ENCODE data around the gene RIPPLY3.
A peak's percentile ranks its signal among the peaks of the same experiment; 100 is the strongest.

RIPPLY3 gene, protein sequence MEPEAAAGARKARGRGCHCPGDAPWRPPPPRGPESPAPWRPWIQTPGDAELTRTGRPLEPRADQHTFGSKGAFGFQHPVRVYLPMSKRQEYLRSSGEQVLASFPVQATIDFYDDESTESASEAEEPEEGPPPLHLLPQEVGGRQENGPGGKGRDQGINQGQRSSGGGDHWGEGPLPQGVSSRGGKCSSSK

GRCh38 chr21:37006486-37007291 lies at the start of gene RIPPLY3:
Gene RIPPLY3 (plus strand): TSS chr21:37006702. CDS start chr21:37006773, 71 bp downstream.
- DNase-seq (ENCODE audit: low read depth) = peak; percentile 5

DNA sequence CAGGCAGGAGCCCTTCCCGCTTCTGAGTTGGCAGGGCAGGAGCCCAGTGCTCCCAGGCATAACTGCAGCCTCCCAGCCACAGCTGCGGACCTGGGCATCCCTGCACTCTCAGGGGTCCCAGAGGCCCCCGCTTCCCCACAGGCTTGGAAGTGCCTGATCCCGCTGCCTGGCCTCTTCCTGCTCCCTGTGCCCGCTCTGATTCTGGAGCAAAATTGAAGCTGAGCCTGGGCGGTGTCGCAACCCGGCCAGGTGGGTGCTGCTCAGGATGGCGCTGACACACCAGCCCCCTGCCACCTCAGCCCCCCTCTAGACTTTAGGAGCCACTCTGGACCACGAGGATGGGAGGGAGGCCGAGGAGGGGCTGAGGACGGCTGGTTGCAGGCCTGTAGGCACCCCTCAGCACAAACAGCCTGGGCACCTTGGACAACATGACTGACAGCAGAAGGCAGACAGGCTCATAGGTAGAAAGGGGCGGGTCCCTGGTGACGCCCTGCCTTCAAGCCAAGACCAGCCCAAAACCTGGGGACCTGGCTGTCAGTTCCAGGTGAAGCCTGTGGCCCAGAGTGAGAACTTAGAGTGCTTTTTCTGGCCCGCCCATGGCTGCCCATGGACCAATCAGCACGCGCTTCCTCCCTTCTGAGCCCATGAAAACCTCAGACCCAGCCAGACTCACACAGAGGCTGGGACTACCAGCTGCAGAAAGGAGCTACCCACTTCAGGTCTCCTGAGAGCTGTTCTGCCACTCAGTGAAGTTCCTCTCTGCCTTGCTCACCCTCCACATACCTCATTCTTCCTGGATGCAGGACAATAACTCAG lies 47.3 kb upstream of the RIPPLY3 start:
- no peak for DNase-seq (ENCODE audit: low read depth)

DNA sequence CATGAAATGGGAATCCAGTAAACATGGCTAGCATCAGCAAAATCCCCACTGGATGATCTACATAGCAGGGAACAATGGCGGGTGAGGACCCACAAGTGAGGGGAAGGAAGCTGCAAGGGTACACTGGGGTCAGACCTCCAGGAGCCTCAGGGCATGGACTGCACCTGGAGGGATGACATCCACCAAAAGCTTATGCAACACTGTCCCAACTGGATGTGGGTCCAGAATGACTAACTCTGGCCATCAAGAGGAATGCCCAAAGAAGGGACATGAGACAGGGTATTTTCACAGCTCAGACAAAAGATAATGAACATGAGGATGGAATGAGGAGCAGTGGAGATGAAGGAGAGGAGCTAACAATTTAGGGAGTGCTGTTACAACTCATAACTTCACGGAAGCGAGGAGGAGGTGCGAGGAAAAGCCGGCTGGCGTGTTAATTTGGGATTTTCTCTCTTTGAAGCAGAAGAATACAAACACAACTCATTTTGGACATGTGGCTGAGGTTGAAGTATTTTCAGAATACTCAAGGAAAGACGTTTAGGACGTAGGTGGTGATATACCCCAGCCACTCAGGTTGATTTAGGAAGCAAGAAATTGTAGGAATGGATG lies 45.7 kb upstream of the RIPPLY3 start:
- DNase-seq (ENCODE audit: low read depth) = no peak

DNA sequence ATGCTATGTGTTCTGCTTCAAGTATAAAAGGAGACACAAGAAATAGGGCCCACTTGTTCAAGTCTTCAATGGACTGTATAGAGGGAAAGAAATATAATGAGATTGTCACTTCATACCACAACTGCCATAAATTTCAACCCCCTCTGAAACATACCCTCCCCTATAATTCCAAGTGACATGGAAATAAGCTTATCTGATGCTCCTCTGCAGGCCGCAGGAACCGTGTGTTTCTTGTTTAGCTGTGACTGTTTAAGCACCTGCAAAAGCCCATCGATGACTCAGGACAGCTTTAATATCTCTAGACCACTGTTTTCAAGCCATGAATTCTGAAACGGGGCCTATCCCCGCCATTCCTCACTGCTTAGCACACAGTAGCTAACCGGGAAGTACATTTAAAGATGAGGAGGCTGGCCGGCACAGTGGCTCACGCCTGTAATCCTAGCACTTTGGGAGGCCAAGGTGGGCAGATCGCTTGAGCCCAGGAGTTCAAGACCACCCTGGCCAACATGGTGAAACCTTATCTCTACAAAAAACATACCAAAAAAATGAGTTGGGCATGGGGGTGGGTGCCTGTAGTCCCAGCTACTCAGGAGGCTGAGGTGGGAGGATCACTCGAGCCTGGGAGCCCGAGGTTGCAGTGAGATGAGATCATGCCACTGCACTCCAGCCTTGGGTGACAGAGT lies 44.3 kb upstream of the RIPPLY3 start:
- DNase-seq (ENCODE audit: low read depth) = no peak

GRCh38 chr21:36964398-36964797 lies 42.1 kb upstream of the RIPPLY3 start:
- DNase-seq (ENCODE audit: low read depth) = no peak

- no peak for DNase-seq (ENCODE audit: low read depth)
Observed at GRCh38 chr21:36964827-36965719, 41.4 kb upstream of the RIPPLY3 start.

- DNase-seq (ENCODE audit: low read depth) = no peak
Observed at GRCh38 chr21:36965720-36966065, 40.8 kb upstream of the RIPPLY3 start.

DNA sequence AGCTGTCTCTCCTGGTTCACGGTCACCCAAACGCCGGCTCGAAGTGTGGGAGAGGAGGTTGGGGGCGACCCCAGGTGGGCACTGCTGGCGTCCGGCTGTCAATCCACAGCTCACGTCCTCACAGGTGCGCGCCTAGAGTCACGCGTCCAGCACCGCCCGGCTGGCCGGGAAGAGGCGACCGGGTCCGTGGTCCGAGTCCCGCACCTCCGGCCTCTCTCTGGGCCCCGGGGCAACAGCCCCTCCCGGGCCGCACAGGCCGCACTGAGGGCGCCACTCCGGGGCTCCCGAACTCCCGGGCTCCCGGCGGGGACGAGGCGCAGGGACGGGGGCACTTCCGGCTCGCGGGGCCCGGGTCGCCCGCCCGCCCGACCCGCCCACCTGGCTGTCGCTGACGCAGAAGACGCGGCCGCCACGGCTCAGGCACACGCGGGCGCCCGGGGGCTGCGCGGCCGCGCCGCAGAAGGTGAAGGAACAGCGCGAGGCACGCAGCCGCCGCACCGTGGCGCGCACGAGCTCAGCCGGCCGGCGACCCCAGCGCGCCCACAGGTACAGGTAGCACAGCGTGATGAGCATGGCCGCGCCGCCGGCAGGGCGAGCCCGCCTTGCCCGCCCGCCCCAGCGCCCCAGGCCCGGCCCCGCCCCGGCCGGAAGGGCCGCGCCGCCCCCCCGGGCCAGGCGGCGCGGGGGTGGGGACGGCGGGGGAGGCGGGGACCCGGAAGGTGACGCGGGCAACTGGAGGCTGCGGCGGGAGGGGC lies 40.3 kb upstream of the RIPPLY3 start, which contains the start of gene HLCS:
TSS of gene HLCS (minus strand) at position 604 of the 755 bp plus-strand sequence. CDS start at position 573, 31 bp downstream.
- DNase-seq (ENCODE audit: low read depth) = peak; percentile 71

DNA sequence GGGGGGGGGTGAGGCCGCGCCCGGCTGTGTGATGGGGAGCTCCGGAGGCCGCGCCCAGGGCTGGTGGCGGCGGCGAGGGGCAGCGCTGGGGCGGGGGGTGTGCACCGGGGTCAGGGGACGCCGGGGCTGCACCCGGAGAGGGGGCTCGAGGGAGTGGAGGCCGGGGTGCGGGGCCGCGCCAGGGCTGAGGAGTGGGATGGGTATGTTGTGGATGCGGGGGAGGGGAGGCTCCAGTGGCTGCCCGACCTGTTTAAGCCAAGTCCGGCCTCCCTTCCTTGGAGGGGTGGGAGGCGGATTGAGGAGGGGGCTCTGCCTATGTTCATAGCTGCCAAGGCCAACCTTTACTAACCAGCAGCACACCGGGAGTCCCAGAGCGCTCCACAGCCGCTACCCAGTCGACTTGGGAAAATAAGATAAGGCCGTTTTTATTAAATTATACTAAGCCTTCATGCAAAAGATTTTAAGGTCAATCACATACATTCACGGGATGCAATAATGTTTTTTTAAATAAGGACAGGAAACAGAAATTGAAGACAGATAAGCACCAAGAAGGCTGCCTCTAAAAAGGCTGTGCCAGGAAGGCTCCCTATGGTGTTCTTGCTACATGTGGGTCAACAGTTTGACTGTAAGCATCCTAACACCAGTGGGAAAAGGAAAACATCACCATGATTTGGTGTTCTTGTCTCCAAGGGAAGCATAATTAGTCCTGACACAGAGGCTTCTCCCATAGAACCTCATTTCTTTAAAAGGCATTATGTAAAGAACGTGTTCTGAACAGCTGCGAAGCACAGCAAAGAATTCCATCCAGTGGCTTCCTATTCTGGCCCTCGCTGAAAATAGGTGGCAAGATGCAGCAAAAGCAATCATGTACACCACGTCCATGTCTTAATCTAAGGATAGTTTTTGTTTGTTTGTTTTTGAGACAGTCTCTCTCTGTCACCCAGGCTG lies 39.4 kb upstream of the RIPPLY3 start:
- DNase-seq (ENCODE audit: low read depth) = peak; percentile 12

- no peak for DNase-seq (ENCODE audit: low read depth)
Observed at GRCh38 chr21:36968414-36968813, 38.1 kb upstream of the RIPPLY3 start.

- DNase-seq (ENCODE audit: low read depth) = no peak
Observed at GRCh38 chr21:36968976-36969375, 37.5 kb upstream of the RIPPLY3 start.

DNA sequence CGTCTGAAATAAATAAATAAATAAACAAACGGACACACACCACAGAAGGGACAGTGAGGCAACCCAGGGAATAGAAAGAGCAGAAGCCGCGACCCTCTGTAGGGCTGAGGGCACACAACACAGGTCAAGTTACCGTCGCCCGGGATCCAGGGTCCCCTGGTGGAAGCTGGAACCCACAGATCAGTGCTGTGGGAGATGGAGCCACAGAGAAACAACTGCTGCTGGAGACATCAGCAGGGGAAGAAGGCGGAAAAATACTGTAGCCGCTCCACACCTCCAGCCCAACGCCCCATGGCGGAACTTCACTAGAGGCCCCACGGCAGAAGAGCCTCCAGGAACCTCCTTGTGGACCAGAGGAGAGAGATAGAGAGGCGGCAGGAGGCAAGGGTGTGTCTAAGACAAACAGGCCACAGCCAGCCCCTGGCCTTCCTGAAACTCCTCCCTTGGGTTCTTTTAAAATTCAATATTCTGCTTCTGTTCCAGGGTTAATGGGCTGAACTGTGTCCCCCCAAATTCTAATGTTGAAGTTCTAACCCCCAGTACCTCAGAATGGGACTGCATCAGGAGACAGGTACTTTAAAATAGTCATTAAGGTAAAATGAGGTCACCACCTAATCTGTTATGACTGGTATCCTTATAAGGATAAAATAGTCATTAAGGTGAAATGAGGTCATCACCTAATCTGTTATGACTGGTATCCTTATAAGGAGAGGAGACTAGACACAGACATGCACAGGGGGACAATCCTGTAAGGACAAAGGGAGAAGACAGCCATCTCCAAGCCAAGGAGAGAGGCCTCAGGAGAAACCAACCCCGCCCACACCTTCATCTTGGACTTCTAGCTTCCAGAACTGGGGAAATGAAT lies 32.3 kb upstream of the RIPPLY3 start:
- no peak for DNase-seq (ENCODE audit: low read depth)

DNA sequence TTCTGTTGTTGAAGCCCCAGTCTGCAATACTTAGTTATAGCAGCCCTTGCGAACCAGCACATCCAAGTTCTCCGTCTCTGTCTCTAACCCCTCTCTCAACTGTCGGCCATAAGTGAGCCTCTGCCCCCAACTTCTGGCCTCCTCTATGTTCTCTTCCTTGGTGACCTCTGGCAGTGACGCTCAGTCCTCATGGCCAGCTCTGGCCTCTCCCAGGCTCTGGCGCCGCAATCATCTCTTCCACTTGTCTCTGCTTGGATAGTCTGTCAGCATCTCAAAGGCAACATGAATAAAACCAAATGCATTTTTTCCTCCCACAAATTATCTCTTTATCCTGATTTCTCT lies 31.7 kb upstream of the RIPPLY3 start:
- DNase-seq (ENCODE audit: low read depth) = no peak

DNA sequence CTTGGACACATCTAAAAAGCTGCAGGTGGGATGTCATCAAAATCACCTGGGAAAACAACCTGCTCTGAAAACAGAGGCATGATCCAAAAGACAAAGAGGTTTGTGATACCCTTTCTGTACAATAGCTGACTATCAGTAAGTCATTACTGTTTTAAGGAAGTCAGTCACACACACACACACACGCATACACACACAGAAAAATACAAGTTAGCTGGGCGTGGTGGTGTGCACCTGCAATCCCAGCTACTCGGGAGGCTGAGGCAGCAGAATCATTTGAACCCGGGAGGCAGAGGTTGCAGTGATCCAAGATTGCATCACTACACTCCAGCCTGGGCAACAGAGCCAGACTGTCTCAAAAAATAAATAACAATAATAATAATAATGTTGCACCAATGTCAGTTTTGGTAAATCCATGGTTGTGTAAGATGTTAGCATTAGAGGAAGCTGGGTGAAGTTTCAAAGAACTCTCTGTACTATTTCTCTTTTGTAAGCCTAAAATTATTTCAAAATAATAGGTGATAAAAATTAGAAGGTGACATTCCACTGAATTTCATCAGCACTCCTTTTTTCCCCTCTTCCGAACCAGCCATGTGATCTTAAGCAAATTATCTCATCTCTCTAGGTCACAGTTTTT lies 30.2 kb upstream of the RIPPLY3 start:
- DNase-seq (ENCODE audit: low read depth) = no peak

DNA sequence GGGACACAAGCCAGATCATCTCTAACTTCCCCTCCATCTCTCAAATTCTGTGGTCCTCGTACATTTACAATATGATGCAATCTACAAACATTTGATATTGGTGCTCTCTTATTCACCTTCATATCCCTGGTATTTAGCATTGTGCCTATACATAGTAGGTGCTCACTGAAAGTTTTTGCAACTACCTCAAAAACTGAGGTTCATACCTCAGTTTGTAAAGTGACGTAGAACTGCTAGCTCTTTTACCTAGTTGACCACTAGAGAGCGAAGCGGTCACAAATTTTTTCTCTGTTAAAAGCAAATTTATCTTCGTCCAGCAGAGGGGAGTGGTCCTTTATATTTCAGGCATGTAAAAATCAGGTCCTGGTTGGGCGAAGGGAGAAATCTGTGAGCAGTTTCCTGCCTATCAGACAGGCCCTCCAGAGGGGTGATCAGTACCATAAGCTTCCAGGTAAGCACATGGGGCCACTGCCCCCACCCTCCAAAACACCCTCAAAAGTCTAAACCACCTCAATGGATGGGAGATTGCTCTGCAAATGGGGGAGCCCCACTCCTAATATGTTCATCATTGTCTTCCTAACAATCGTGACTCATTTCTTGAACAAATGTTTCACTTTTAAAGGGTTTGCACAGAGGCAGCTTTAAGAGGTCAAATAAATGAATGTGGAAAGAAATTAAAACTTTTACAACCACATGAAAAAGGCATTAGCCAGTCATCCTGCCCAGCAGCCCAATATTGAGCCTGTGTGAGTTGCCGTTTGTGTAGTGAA lies 29.4 kb upstream of the RIPPLY3 start:
- peak; percentile 75 for DNase-seq (ENCODE audit: low read depth)

GRCh38 chr21:36980280-36981048 lies 26.0 kb upstream of the RIPPLY3 start:
- DNase-seq (ENCODE audit: low read depth) = peak; percentile 33

Data from fibroblast of gingiva (primary cell).